Fibroblast of villous mesenchyme (primary cell): Measurements from ENCODE around the gene COL20A1. TPM values are rescaled to one million over a fixed set of nuclear protein-coding genes. Genes with fewer than 3 reads are reported as not detected.

Source experiments
- DNase-seq: peaks from one replicate; pipeline ENCODE4 v3.0.0-alpha.2; 2010; ENCODE audit warnings: low read depth
- H3K4me3 ChIP-seq: 2 replicates; pipeline ENCODE4 v1.5.1; 2011; ENCODE audit warnings: low read depth, mild to moderate bottlenecking, low read length
- total RNA-seq: library from RNA; depleted of rRNA; stranded (reverse); fragments of >200 nt; gene quantifications from 2 replicates; pipeline ENCODE4 v1.2.3, GENCODE V29; 2012
- TF ChIP-seq, protein P1 (sequence below): IDR thresholded peaks from 2 replicates; pipeline ENCODE4 v1.5.1; 2012; ENCODE audit warnings: low read depth, mild to moderate bottlenecking, low read length; ENCODE audit not compliant: insufficient read depth

Gene COL20A1
- total RNA-seq, 1 donor, result under 0.01 TPM

DNA sequence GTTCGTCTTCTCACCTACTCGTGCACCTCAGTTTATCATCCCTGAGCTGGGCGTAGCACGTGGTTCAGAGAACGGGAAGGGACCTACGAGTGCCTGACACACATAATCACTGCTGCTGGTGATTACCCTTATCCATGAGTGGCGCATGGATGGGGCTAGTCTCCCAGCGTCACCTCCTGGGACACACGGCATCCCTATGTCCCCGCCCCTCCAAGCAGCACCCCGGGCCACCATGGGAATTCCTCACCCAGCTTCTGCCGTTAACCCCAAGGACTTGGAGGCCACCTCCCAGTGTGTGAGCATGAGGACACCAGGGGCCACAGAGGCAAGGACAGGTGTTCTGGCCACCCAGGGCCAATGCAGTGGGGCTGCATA is 58.3 kb downstream of the COL20A1 start:
- no peak overlapping the region for H3K4me3 ChIP-seq
- TF ChIP-seq, protein P1, sequence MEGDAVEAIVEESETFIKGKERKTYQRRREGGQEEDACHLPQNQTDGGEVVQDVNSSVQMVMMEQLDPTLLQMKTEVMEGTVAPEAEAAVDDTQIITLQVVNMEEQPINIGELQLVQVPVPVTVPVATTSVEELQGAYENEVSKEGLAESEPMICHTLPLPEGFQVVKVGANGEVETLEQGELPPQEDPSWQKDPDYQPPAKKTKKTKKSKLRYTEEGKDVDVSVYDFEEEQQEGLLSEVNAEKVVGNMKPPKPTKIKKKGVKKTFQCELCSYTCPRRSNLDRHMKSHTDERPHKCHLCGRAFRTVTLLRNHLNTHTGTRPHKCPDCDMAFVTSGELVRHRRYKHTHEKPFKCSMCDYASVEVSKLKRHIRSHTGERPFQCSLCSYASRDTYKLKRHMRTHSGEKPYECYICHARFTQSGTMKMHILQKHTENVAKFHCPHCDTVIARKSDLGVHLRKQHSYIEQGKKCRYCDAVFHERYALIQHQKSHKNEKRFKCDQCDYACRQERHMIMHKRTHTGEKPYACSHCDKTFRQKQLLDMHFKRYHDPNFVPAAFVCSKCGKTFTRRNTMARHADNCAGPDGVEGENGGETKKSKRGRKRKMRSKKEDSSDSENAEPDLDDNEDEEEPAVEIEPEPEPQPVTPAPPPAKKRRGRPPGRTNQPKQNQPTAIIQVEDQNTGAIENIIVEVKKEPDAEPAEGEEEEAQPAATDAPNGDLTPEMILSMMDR, result no peak
- no peak for DNase-seq

DNA sequence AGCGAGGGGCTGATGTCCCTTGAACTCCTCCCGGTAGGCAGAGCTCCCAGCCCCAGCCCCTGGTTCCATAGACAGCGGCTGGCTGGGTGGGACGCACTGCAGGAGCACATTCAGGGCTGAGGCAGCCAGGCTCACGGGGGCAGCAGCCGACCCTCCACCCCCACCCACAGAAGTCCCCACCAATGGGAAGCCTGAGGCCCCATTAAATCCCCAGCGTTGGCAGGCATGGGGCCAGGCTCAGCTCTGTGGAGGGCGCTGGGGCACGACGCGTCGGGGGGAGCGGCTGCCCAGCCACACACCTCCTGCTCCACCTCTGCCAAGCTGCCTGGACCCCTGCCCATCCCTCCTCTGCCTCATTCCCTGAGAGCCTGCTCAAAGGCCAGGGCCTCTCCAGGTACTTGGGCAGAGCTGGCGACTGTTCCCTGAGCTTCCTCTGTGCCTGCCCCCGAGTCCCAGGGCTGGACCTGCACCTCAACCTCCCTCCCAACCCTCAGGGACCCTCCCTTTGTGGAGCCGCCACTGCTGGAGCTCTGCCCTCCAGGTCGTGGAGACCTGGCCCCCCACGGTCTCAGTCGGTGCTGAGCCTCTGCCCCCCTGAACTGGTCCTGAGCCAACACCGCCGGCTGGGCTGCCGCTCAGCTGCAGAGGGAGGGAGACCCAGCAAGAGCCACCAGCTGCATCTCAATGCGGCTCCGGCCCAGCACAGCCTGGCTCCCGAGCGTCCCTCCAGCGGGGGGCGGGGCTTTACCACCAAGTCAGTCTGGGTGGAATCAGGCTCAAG is 59.0 kb downstream of the COL20A1 start:
- TF ChIP-seq, protein P1, result no peak
- H3K4me3 ChIP-seq, result no peak overlapping the region
- no peak for DNase-seq

DNA sequence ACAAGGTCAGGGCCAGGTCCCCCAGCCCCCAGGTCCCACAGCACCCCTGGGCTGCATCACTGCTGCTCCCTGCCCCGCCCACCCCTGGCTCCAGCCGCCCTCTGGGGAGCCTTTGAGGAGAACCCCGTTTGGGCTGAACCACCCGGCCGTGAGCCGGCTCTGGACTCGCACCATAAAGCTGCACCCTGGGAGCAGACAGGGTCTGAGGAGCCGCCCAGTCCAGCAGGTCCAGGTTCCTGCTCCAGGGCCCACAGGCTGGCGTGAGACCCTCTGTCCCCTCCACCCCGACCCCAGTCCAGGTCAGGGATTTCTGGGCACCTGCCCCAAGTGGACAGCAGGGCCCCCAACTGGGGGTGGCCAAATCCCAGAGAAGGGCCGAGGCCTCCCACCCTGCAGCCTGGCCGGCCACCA is 59.8 kb downstream of the COL20A1 start:
- no peak for DNase-seq
- TF ChIP-seq, protein P1, result no peak
- no peak overlapping the region for H3K4me3 ChIP-seq

DNA sequence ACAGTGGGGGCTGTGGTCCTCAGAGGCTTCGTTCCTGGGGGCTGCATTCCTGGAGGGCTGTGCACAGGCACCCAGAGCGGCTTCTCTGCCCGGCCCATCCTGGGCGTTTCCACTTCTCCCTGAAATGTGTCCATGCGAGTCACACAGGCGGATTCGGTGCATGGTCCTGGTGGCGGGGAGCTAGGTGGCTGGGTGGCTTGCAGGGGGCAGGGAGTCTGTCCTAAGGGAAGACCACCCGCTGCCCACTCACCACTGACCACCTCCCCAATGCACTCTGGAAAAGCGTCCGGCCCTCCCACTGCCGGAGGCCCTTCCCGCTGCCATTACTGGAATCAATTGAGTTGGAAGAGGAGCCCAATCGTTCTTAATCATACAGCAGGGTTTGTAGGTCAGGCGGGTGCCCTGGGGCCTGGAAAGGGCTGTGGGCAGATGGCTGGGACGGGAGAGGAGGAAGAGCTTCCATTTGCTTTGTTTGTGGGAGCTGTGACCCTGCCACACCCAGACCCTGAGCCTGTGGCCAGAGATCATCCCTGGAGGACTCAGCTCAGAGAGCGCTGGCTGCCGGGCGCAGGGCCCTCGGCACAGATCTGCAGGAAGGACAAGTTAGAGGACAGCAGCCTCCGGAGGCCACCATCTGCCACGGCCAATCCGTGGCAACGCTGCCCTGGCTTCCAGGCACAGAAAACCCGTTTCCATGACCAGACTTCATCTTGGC is 61.8 kb downstream of the COL20A1 start:
- TF ChIP-seq, protein P1, result no peak
- H3K4me3 ChIP-seq, result no peak overlapping the region
- DNase-seq, result no peak

DNA sequence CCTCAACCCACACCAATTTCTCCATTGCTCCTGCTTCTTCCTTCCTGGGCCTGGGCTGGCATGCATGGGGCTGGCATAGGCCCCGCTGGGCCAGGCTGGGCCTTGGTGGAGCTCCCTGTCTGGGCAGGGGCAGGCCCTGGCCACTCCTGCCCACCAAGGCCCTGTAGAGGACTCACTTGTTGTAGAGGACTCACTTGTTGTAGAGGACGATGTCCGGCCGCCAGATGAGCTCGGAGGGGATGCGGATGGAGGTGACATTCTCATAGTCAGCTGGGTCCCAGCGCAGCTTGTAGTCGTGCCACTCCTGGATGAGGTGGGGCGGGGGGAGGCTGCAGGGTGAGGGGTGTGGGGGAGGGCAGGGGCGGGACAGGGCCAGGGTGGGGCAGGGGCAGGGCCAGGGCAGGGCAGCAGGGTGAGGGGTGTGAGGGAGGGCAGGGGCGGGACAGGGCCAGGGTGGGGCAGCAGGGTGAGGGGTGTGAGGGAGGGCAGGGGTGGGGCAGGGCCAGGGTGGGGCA is 62.9 kb downstream of the COL20A1 start:
- H3K4me3 ChIP-seq, result no peak overlapping the region
- no peak for DNase-seq
- TF ChIP-seq, protein P1, result no peak

DNA sequence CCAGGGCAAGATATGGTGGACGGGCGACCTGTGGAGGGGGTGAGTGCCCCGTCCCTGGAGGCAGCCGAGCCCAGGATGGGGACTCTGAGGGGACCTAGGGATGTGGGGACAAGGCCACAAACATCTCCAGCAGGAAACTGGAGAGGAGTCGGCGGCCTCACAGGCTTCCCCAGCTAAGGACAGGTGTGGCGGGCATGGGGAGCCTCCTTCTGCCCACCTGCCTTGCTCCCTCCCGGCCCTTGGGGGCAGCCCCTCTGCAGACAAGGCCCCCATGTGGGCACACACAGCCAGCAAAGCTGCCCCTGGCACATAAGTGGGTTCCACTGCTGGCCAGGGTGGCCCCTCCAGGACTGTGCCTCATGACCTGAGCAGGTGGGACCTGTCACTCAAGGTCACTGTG is 63.5 kb downstream of the COL20A1 start:
- TF ChIP-seq, protein P1, result no peak
- DNase-seq, result no peak
- H3K4me3 ChIP-seq, result no peak overlapping the region
